OCI-M1 (cell line): ENCODE results near the gene KLRF1.

Experiments used
- DNase-seq: peaks from one replicate; lab custom pipeline; 2025; lab: John Stamatoyannopoulos, UW

The KLRF1 gene

GRCh38 chr12:9809338-9809737 lies 17.9 kb upstream of the KLRF1 start:
- no peak for DNase-seq

- DNase-seq: no peak
These were observed 17.4 kb upstream of the KLRF1 start for GRCh38 chr12:9809866-9810265.

- DNase-seq: peak; percentile 48
These were observed 16.6 kb upstream of the KLRF1 start for GRCh38 chr12:9810671-9811070.

- no peak for DNase-seq
These were observed 15.7 kb upstream of the KLRF1 start for GRCh38 chr12:9811621-9812020.

- DNase-seq: peak; percentile 89
These were observed 13.2 kb upstream of the KLRF1 start for GRCh38 chr12:9813821-9814798.

GRCh38 chr12:9820281-9820930 lies 6.9 kb upstream of the KLRF1 start:
- no peak for DNase-seq

GRCh38 chr12:9829483-9829882 lies 2.2 kb downstream of the KLRF1 start:
- no peak for DNase-seq

- DNase-seq: no peak
These were observed 2.7 kb downstream of the KLRF1 start for GRCh38 chr12:9829982-9830381.

GRCh38 chr12:9831720-9832119 lies 4.4 kb downstream of the KLRF1 start:
- DNase-seq: no peak

GRCh38 chr12:9843407-9843806 lies 16.1 kb downstream of the KLRF1 start:
- no peak for DNase-seq

GRCh38 chr12:9848899-9849298 lies 21.6 kb downstream of the KLRF1 start:
- DNase-seq: no peak

- DNase-seq: peak; percentile 14
These were observed 23.8 kb downstream of the KLRF1 start for GRCh38 chr12:9851050-9851449.

GRCh38 chr12:9851927-9852326 lies 24.6 kb downstream of the KLRF1 start:
- no peak for DNase-seq

GRCh38 chr12:9856151-9856550 lies 28.9 kb downstream of the KLRF1 start:
- DNase-seq: peak; percentile 23

GRCh38 chr12:9856894-9857293 lies 29.6 kb downstream of the KLRF1 start:
- no peak for DNase-seq

- no peak for DNase-seq
These were observed 30.9 kb downstream of the KLRF1 start for GRCh38 chr12:9858135-9858534.

- DNase-seq: peak; percentile 67
These were observed 37.8 kb downstream of the KLRF1 start for GRCh38 chr12:9864913-9865675.

GRCh38 chr12:9866860-9867269 lies 39.6 kb downstream of the KLRF1 start:
- peak; percentile 73 for DNase-seq

GRCh38 chr12:9867531-9867930 lies 40.2 kb downstream of the KLRF1 start:
- peak; percentile 61 for DNase-seq

- DNase-seq: peak; percentile 70
These were observed 41.1 kb downstream of the KLRF1 start for GRCh38 chr12:9868311-9868801.

- DNase-seq: no peak
These were observed 41.6 kb downstream of the KLRF1 start for GRCh38 chr12:9868951-9869306.
